HG03442 (cell line): ENCODE results near the gene SLC7A7.
"Not testable (repeated sequence)": the region's sequence is repeated elsewhere in the genome, so short reads cannot be mapped to it uniquely, and the experiment has no call there.

Source experiments
- ATAC-seq: cut with Tn5 transposase; IDR thresholded peaks from one replicate; pipeline ENCODE4 v1.9.1; 2021; ENCODE audit warnings: mild to moderate bottlenecking, moderate library complexity; ENCODE audit not compliant: unreplicated experiment

SLC7A7 gene

GRCh38 chr14:22794551-22794951 is 20.7 kb downstream of the SLC7A7 start:
- peak; percentile 54 for ATAC-seq

- ATAC-seq, result no peak
Observed at GRCh38 chr14:22793976-22794375, 21.3 kb downstream of the SLC7A7 start.

- ATAC-seq, result not testable (repeated sequence)
Observed at GRCh38 chr14:22793550-22793949, 21.7 kb downstream of the SLC7A7 start.

GRCh38 chr14:22792158-22792557 is 23.1 kb downstream of the SLC7A7 start:
- no peak for ATAC-seq

GRCh38 chr14:22791301-22791700 is 23.9 kb downstream of the SLC7A7 start:
- no peak for ATAC-seq

- no peak for ATAC-seq
Observed at GRCh38 chr14:22786685-22787084, 28.6 kb downstream of the SLC7A7 start.

GRCh38 chr14:22781301-22781991 is 33.8 kb downstream of the SLC7A7 start:
- ATAC-seq, result no peak

GRCh38 chr14:22780941-22781300 is 34.3 kb downstream of the SLC7A7 start:
- ATAC-seq, result no peak

GRCh38 chr14:22780105-22780679 is 35.0 kb downstream of the SLC7A7 start:
- no peak for ATAC-seq

GRCh38 chr14:22778084-22778483 is 37.2 kb downstream of the SLC7A7 start:
- ATAC-seq, result no peak

- not testable (repeated sequence) for ATAC-seq
Observed at GRCh38 chr14:22776849-22777248, 38.4 kb downstream of the SLC7A7 start.

- no peak for ATAC-seq
Observed at GRCh38 chr14:22776215-22776614, 39.0 kb downstream of the SLC7A7 start.

- ATAC-seq, result no peak
Observed at GRCh38 chr14:22774011-22774706, 41.1 kb downstream of the SLC7A7 start.

- no peak for ATAC-seq
Observed at GRCh38 chr14:22773162-22774010, 41.8 kb downstream of the SLC7A7 start.

GRCh38 chr14:22772725-22773124 is 42.5 kb downstream of the SLC7A7 start:
- no peak for ATAC-seq

GRCh38 chr14:22770481-22771187 is 44.6 kb downstream of the SLC7A7 start:
- ATAC-seq, result no peak

- no peak for ATAC-seq
Observed at GRCh38 chr14:22769369-22769768, 45.9 kb downstream of the SLC7A7 start.

- ATAC-seq, result no peak
Observed at GRCh38 chr14:22768947-22769346, 46.3 kb downstream of the SLC7A7 start.

- no peak for ATAC-seq
Observed at GRCh38 chr14:22767323-22767589, 48.0 kb downstream of the SLC7A7 start.

GRCh38 chr14:22766457-22767322 is 48.5 kb downstream of the SLC7A7 start, which contains the start of gene OXA1L:
OXA1L (plus strand) TSS chr14:22766688; CDS start chr14:22766702, 14 bp downstream.
- ATAC-seq, result peak; percentile 80
